ENCODE data around the gene COG2.

DNA sequence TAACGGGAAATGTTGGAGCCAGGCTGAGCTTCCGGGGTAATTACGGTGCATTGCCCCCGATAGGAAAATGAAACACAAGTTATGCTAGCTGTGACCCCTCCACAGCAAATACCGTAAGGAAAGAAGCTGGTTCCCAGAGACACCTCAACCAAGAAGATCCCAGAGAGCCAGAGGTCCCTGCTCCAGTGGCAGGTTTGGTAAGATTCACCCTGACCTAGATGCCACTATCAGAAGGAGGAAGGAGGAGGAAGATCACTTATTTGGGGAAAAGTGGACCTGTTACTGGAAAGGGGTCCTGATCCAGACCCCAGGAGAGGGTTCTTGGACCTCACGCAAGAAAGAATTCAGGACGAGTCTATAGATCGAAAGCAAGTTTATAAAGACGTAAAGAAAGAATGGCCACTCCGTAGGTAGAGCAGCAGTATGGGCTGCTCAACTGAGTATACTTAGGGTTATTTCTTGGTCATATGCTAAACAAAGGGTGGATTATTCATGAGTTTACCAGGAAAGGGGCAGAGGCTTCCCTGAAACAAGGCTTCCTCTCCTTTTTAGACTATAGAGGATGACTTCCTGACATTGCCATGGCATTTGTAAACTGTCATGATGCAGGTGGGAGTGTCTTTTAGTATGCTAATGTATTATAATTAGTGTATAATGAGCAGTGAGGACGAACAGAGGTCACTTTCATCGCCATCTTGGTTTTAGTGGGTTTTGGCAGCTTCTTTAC is 97.4 kb downstream of the COG2 start:
- TF ChIP-seq, protein P1, sequence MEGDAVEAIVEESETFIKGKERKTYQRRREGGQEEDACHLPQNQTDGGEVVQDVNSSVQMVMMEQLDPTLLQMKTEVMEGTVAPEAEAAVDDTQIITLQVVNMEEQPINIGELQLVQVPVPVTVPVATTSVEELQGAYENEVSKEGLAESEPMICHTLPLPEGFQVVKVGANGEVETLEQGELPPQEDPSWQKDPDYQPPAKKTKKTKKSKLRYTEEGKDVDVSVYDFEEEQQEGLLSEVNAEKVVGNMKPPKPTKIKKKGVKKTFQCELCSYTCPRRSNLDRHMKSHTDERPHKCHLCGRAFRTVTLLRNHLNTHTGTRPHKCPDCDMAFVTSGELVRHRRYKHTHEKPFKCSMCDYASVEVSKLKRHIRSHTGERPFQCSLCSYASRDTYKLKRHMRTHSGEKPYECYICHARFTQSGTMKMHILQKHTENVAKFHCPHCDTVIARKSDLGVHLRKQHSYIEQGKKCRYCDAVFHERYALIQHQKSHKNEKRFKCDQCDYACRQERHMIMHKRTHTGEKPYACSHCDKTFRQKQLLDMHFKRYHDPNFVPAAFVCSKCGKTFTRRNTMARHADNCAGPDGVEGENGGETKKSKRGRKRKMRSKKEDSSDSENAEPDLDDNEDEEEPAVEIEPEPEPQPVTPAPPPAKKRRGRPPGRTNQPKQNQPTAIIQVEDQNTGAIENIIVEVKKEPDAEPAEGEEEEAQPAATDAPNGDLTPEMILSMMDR (IDR thresholded peaks at IDR 0.05 in 4 of 5, conservative IDR thresholded peaks at IDR 0.05 in 1 of 5): no peak
- no peak for TF ChIP-seq POLR2A (IDR thresholded peaks at IDR 0.05)

All from gastrocnemius medialis (tissue), 4 donors.